Stimulated activated CD4-positive, alpha-beta T cell treated with anti-CD3 and anti-CD28 coated beads, TNF-alpha, amount 100 ng/mL, for 1 hour (primary cell): ENCODE measurements around the gene UBTD2.
"Not testable (repeated sequence)": the region's sequence is repeated elsewhere in the genome, so short reads cannot be mapped to it uniquely, and the experiment has no call there.

ENCODE experiments used
- DNase-seq, 3 donors: peaks; one replicate each; pipeline ENCODE4 v3.0.0-alpha.2; 2020; ENCODE audit warnings: low read depth in 3 of 3, low spot score in 1 of 3

The UBTD2 gene

DNA sequence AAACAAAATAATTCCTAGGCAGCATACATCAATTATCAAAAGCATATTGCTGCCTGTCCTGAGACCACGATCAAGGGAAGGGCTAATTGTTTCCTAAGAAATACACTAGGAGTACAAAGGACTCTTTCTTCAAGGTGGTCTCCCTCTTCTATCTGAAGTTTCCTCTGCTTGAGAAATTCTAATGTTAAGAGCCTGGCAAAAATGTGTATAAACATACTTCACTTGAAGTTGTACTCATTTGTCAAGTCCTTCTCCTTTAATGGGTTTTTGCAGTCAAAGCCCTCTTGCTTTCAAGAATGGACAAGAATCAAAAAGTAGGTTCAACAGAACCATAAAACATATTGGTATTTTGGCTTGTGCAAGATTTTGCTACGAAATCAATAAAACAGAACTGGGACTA is 31.1 kb downstream of the UBTD2 start:
- no peak for DNase-seq

DNA sequence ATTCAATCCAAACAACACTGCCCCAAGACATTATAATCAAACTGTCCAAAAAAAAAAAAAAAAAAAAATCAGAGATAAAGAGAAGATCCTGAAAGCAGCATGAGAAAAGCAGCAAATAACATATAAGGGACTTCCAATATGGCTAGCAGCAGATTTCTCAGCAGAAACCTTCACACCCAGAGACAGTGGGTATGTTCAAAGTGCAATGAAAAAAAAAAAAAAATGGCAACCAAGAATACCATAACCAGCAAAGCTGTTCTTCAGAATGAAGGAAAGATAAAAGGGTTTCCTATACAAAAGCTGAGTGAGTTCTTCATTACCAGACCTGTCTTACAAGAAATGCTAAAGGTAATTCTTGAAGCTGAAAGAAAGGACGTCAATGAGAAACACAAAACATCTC is 32.1 kb downstream of the UBTD2 start:
- no peak for DNase-seq

- no peak for DNase-seq
These were observed 34.9 kb downstream of the UBTD2 start for GRCh38 chr5:172248637-172249036.

DNA sequence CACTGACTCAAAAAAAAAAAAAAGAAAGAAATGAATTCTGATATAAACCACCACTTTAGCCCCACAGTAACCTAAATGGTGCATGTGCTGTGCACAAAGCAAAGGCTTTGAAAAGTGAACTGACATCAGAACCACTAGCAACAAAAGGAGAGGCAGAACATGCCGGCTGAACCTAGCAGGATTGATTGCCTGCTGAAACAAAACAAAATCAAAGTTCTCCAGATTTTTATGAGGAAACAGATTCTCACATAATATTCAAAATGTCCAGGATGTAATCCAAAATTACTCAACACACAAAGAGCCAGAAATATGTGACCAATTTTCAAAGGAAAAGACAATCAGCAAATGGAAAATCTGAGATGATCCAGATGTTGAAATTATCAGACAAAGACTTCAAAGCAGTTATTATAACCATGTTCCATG is 37.9 kb downstream of the UBTD2 start:
- no peak for DNase-seq

DNA sequence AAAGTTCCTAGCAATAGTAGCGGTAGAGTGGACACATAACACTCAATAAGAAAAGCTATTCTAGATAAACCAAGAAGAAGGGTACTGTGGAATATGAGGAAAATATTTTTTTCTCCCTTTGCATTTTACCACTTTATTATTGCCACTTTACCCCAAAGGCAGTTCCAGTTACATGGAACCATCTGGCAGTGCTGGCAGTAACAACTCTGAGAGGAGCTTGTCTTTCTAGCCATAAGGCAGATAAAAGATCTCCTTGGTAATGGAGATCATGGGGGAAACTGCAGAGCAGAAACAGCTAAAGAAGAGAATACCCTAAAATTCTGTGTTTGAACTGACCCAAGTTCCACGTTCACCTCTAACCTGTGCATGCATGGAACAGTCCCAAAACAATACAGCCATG is 38.5 kb downstream of the UBTD2 start:
- no peak for DNase-seq

DNA sequence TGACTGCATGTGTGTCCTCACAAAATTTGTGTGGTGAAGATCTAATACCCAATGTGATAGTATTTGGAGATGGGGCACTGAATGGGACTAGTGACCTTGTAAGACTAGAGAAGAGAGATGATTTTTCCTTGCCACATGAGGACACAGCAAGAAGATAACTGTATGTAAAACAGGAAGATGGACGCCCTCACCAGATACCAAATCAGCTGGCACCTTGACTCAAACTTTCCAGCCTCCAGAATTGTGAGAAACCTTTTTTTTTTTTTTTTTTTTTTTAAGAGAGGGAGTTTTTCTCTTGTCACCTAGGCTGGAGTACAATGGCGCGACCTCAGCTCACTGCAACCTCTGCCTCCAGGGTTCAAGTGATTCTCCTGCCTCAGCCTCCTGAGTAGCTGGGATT is 40.3 kb downstream of the UBTD2 start:
- no peak for DNase-seq

- DNase-seq = no peak
These were observed 45.2 kb downstream of the UBTD2 start for GRCh38 chr5:172238334-172238733.

GRCh38 chr5:172235827-172236736 is 47.5 kb downstream of the UBTD2 start:
- DNase-seq = no peak

DNA sequence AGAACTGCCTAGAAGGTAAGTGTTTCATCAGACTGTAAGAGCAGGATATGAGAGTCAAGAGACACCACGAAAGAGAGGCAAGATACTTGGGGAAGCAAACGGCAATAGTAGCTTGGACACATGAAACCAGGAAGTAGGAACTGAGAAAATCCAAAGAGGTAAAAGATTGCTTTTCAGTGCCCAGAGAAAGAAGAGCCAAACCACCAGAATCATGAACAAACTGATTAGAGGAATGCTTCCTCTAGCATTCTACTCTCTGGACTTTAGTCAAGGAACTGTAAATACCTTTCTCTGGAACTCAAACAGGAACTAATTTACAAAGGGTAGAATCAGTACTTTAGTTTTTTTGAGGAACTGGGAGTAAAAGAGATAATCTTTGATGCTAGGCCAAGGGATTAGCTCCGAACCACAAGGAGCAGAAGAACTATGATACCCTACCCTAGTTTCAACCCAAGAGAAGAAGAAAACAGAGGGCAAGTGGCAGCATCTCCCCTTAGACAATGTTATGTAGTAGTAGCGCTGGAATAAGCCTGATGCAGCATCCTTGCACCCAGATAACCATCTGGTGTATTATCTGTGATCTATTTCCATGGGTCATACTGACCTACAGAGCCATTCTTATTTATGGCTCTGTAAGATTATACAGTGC is 48.3 kb downstream of the UBTD2 start:
- DNase-seq = no peak

DNA sequence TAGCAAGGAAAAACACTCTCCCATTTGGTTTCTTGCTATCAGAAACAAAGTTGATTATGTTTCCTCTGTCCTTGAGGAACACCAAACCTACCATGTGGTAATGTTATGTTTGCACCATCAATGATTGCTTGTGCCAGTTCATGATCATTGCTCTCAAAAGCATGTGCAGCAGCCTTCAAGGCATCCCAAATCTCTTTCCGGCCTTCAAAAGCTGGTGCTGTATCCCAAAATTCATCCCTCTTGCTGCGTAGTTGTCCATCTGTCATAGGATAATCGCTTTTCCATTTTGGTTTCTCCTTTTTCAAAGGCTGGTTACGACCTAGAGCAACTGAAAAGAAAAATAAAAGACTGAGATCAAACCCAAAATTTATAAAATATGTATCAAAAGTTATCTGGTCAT is 49.5 kb downstream of the UBTD2 start:
- DNase-seq = no peak

GRCh38 chr5:172229904-172230303 is 53.7 kb downstream of the UBTD2 start:
- no peak for DNase-seq

- DNase-seq = no peak
These were observed 58.6 kb downstream of the UBTD2 start for GRCh38 chr5:172224996-172225395.

GRCh38 chr5:172223901-172224873 is 59.4 kb downstream of the UBTD2 start:
- peak in 1 of 3 donors; percentile 4 for DNase-seq

DNA sequence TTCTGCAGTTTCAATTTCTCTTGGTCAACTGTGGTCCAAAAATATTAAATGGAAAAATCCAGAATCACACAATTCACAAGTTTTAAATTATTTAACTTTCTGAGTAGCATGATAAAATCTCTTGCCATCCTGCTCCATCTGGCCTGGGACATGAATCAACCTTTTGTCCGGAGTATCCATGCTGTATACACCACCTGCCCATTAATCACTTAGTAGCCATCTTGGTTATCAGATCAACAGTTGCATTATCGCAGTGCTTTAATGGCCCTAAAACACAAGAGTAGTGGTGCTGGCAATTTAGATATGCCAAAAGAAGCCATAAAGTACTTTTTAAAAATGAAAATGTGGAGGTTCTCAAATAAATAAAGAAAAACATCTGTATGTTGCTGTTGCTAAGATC is 64.3 kb downstream of the UBTD2 start:
- no peak for DNase-seq

DNA sequence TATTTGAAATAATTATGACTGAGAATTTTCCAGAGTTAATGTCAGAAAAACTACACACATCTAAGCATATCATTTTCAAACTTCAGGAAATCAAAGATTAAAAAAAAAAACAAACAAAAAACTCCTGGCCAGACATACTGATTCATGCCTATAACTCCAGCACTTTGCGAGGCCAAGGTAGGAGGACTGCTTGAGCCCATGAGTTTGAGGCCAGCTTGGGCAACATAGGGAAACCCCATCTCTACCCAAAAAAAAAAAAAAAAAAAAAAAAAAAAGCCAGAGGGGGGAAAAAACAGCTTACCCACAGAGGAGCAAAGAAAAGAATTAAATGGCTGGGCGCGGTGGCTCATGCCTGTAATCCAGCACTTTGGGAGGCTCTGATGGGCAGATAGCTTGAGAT is 67.2 kb downstream of the UBTD2 start:
- DNase-seq = no peak

- DNase-seq = no peak
These were observed 70.4 kb downstream of the UBTD2 start for GRCh38 chr5:172213126-172213525.

DNA sequence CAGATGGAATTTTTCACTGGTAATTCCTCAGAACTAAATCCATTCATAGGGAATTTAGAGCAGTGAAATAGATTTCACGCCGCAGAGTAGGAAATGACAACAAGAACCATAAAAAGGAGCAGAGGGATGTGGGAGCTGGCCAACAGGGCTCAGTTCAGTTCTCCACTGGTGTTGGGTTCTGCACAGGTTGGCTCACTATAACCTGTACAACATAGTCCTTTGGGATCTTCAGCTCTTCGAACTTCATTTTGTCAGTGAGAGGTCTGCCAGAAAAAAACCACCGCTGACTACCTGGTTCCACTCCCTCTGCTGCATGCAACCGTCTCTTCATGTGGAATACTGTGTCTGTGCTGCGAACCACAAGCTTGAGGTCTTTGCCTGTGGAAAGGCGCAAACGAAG is 71.9 kb downstream of the UBTD2 start:
- DNase-seq = no peak

DNA sequence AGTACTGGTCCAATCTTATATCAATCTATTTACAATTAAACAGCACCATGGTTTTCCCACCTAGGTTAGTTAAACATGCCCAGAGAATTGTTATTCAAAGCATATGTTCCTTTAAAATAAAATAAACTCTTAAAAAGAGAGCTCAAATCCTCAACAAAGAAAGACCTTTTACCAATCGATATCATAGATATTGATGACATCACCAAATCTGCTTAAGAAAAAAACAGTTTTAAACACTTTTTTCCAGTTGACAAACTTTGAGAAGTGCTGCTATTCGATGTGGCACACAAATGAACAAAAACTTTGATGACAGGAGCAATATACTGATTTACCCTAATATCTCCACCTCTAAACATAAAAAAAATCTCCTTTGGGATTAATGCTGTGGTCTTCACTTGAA is 73.8 kb downstream of the UBTD2 start:
- no peak for DNase-seq

DNA sequence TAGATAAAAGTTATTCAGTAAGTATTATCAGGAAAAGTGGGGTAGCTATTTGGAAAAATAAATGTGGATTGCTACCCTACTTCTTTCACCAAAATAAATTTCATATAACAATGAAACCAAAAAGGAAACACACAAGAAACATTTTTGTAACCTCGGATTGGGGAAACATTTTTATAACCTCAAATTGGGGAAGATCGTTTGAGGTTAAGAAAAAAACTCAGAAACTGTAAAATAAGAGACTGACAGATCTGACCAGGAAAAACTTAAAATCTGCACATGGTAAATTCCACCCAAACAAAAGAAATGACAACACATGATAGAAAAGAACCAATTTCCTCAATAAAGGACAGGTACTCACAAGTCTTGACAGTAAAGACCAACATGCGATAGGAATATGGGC is 76.1 kb downstream of the UBTD2 start:
- no peak for DNase-seq

DNA sequence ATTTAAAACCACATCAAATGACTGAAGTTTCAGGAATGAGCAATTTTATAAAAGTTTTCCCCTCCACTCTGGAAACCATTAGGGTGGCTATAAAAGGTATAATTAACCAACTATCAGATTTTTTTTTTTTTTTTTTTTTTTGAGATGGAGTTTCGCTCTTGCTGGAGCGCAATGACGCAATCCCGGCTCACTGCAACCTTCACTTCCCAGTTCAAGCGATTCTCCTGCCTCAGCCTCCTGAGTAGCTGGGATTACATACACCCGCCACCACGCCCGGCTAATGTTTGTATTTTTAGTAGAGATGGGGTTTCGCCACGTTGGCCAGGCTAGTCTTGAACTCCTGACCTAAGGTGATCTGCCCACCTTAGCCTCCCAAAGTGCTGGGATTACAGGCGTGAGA is 77.6 kb downstream of the UBTD2 start:
- DNase-seq = not testable (repeated sequence)

- DNase-seq = no peak
These were observed 83.1 kb downstream of the UBTD2 start for GRCh38 chr5:172200476-172200875.
